ENCODE measurements around the gene CDKL5.

The CDKL5 gene

GRCh38 chrX:18702362-18703195 is 277.2 kb downstream of the CDKL5 start:
- DNase-seq = no peak
